ENCODE results near the gene LNP1. TPM values are rescaled to one million over a fixed set of nuclear protein-coding genes. Genes with fewer than 3 reads are reported as not detected.

LNP1 gene
- total and polyA plus RNA-seq, 12 donors: 0.71 to 6.5 (median 2.4) TPM

DNA sequence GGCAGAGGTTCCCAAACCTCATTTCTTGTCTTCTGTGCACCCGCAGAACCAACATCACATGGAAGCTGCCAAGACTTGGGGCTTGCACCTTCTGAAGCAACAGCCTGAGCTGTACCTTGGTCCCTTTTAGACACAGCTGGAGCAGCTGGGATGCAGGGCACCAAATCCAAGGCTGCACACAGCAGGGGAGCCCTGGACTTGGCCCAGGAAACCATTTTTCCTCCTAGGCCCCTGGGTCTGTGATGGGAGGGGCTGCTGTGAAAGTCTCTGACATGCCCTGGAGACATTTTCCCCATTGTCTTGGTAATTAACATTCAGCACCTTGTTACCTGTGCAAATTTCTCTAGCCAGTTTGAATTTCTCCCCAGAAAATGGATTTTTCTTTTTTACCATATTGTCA lies 57.5 kb downstream of the LNP1 start:
- Histone ChIP-seq H3K27me3 (no peaks in the 10 kb centered on the region), H3K27ac (no peak overlapping the region), H3K4me3 (no peak overlapping the region), H3K4me1 (replicated peaks in 1 of 2) (no peaks in the 10 kb centered on the region), H3K9me3 (replicated peaks in 1 of 3) (no peaks in the 10 kb centered on the region), H3K36me3 (replicated peaks in 1 of 2) (no peaks in the 10 kb centered on the region)
- DNase-seq: no peak
- TF ChIP-seq CTCF (IDR thresholded peaks at IDR 0.05): no peak
- intact Hi-C loops (cut with DNase I): no loop called here
- 97 to 100% (median 100%) methylated on average over 1 of the region's 1 CpG for WGBS, 4 donors

DNA sequence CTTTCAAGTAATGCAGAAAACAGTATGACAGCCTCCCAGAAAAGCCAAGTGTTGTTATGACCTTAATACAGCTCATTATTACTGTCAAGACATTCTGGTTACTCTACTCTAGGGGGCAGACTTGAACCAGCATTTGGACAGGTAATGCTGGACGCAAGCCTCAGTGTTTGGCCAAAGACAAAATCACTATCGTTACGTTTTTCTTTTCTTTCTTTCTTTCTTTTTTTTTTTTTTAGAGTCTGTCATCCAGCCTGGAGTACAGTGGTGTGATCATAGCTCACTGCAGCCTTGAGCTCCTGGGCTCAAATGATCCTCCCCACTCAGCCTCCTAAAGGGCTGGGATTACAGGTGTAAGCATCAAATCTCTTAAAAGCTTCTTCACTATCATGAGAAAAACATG lies 61.7 kb downstream of the LNP1 start:
- intact Hi-C loops (cut with DNase I): loop anchor here in 1 of 2 donors (2.0 kb wide), 1 partner anchor 128 kb away; no protein-coding TSS in a partner anchor
- Histone ChIP-seq H3K36me3 (replicated peaks in 1 of 2) (no peaks in the 10 kb centered on the region), H3K27ac (no peak overlapping the region), H3K4me1 (replicated peaks in 1 of 2) (no peaks in the 10 kb centered on the region), H3K9me3 (replicated peaks in 1 of 3) (no peaks in the 10 kb centered on the region), H3K27me3 (no peaks in the 10 kb centered on the region), H3K4me3 (no peak overlapping the region)
- 0 to 3% (median 3%) methylated on average over 3 of the region's 3 CpGs for WGBS, 4 donors
- TF ChIP-seq CTCF (IDR thresholded peaks at IDR 0.05) (peak; percentile 39 to 92 (median 88)), POLR2A (IDR thresholded peaks at IDR 0.05) (no peak)
- DNase-seq: peak; percentile 29 to 66 (median 42)

DNA sequence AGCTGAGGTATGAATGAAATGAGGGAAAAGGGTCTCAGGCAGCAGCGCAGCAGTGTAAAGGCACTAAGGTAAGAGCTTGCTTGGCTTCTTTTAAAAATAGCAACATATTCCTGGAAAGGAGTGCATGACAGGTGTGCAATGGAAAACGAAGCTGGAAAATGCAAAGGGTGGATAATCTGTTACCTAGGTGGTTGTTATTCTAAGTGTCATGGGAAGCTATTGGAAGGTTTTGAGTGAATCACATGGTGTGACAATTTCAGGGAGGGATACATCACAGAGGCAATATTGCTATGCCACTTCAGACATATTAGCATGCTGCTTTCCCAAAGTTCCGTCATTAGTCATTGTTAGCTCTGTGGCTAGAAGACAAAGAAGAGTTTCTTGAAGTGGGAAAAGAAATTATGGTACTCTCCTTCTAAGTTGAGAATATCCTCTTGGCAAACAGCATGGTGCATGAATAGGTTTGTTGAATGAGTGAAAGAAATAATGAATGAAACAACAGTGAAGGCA lies 62.4 kb downstream of the LNP1 start:
- WGBS, 4 donors: 52 to 75% (median 66%) methylated on average over 3 of the region's 3 CpGs
- DNase-seq: no peak
- H3K9me3 ChIP-seq (replicated peaks in 1 of 3): no peaks in the 10 kb centered on the region
- H3K4me1 ChIP-seq (replicated peaks in 1 of 2): no peaks in the 10 kb centered on the region
- no peak overlapping the region for H3K27ac ChIP-seq
- no peaks in the 10 kb centered on the region for H3K27me3 ChIP-seq
- H3K4me3 ChIP-seq: no peak overlapping the region
- no peak for TF ChIP-seq POLR2A (IDR thresholded peaks at IDR 0.05)
- no peak for TF ChIP-seq CTCF (IDR thresholded peaks at IDR 0.05)
- intact Hi-C loops (cut with DNase I): loop anchor here in 1 of 2 donors (2.0 kb wide), 1 partner anchor 127 kb away; no protein-coding TSS in a partner anchor
- H3K36me3 ChIP-seq (replicated peaks in 1 of 2): no peaks in the 10 kb centered on the region

DNA sequence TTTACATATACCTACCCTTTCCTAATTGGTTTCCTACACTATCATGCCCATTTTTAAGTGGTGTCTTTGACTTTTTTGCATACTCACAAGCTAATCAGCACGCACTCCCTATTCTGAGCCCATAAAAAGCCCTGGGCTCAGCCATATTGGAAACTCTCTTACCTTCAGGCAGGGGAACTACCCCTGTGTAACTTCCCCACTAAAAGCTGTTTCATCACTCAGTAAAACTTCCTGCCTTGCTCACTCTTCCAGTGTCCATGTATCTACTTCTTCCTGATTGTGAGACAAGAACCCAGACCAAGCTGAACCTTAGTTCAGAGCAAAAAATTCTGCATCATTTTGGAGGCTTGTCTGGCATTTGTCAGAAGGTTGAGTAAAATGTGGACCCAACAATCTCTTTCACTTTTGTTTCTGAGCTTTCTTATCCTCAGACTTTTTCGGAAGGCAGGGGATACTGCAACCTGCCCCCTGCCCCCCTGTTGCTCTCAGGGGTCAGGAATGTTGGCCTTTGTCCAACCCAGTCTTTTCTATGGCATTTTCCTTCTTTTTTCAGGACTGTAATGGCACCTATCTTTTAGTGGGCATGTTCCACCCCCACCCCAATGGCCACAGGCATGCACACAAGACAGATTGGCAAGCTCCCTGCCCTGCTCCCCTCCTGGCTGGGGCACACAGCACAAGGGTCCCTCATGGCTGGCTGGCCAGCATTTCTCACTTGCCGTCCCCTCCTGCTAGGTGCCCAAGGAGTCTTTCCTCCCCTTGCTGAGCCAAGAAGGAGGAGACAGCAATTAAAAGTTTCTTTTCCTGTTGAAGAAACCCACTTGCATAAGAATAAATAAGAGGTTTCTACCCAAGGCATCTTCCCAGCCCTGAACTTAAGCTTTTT lies 64.8 kb downstream of the LNP1 start:
- Histone ChIP-seq H3K27me3 (no peaks in the 10 kb centered on the region), H3K4me3 (no peak overlapping the region), H3K9me3 (replicated peaks in 1 of 3) (no peaks in the 10 kb centered on the region), H3K27ac (no peak overlapping the region), H3K36me3 (replicated peaks in 1 of 2) (no peaks in the 10 kb centered on the region), H3K4me1 (replicated peaks in 1 of 2) (no peaks in the 10 kb centered on the region)
- TF ChIP-seq POLR2A (IDR thresholded peaks at IDR 0.05) (no peak), CTCF (IDR thresholded peaks at IDR 0.05) (no peak)
- WGBS, 4 donors: 73 to 88% (median 75%) methylated on average over 3 of the region's 3 CpGs
- DNase-seq: no peak
- intact Hi-C loops (cut with DNase I): loop anchor here in 1 of 2 donors (5.0 kb wide), 1 partner anchor 121 kb away; no protein-coding TSS in a partner anchor
